SKM-1 treated with dmso at 0.1 percent for 144 hours (cell line): ENCODE results near the gene BRAT1.
"Not testable (repeated sequence)": the region's sequence is repeated elsewhere in the genome, so short reads cannot be mapped to it uniquely, and the experiment has no call there.

Source experiments
- DNase-seq: peaks from one replicate; lab custom pipeline; 2025; ENCODE audit not compliant: unreplicated experiment; lab: John Stamatoyannopoulos, UW

BRAT1 gene

DNA sequence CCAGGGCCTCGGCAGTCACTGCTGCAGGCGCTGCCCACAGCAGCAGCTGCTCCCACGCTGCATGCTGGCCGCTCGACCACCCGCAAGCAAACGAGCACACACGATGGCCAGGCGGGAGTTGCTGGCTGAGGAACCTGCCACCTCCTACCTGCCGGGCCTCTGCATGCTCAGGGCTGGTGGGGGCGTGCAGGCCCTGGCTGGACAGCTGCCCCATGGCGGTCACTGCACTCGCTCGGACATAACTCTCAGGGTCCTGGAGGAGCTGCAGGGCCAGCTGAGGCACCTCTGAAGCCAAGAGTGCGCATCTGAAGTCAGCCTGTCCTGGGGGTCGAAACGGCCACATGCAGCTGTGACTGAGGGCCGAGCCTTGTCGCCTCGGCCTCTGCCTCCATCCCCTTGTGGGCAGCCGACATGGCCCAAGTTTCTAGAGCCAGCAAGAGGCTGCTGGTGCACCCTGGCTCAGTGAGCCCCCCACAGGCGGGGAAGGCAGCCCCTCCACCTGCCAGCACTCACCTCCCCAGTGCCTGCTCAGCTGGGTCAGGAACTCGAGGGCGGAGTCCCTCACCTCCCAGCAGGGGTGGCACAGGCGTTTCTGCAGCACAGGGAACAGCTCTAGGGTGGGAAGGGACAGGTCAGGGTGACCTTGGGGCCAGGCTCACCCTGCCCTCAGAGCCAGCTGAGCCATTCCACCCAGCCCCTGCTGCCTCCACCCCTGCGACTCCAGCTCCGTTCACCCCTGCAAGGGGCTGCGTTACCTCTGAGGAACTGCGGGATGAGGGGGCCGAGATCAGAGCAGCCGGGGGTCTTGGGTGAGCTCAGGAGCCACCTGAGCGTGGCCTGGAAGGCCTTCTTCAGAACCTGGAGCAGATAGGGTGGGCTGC is 16.1 kb downstream of the BRAT1 start:
- no peak for DNase-seq

DNA sequence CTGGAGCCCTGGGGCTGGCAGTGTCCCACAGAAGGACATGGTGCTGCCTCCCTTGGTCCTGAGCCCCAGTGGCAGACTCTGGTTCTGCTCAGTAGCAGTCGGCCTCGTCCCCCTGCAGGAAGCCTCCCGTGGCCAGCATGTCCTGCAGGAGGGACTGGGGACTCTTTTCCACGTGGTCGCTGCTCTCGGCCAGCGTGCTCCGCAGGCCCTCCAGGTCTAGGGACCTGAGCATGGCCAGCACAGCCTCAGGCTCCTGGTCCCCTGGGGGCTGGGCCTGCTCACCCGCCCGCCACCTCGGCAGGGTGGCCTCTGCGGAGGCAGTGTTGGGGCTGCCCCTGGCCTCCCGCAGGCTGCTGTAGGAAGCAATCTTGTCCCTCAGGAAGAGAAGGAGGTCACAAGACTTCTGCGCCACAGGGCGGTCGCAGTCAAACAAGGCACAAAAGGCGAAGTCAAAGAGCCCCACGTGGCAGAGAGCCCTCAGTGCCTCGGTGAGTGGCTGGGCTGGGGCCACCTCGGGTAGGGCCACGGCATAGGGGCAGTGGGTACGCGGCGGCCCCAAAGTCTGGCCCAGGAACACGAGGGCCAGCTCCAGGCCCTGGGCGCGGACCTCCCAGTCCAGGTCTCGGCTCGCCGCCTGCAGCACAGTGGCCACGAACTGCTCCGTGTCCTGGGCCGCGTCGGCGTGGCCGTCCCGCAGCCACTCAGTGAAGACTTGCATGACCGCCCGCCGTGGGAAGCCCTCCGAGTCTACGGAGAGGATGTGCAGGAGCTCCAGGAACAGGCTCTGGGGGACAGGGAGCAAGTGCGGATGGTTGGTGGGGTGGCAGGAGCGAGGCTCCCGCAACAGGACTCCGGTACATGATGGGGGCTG is 17.1 kb downstream of the BRAT1 start:
- DNase-seq, result no peak

- not testable (repeated sequence) for DNase-seq
Observed at GRCh38 chr7:2535872-2536627, 19.3 kb downstream of the BRAT1 start.

- not testable (repeated sequence) for DNase-seq
Observed at GRCh38 chr7:2534214-2534613, 21.1 kb downstream of the BRAT1 start.

DNA sequence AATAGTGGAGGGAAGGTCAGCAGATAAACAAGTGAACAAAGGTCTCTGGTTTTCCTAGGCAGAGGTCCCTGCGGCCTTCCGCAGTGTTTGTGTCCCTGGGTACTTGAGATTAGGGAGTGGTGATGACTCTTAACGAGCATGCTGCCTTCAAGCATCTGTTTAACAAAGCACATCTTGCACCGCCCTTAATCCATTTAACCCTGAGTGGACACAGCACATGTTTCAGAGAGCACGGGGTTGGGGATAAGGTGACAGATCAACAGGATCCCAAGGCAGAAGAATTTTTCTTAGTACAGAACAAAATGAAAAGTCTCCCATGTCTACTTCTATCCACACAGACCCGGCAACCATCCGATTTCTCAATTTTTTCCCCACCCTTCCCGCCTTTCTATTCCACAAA is 21.8 kb downstream of the BRAT1 start:
- not testable (repeated sequence) for DNase-seq

DNA sequence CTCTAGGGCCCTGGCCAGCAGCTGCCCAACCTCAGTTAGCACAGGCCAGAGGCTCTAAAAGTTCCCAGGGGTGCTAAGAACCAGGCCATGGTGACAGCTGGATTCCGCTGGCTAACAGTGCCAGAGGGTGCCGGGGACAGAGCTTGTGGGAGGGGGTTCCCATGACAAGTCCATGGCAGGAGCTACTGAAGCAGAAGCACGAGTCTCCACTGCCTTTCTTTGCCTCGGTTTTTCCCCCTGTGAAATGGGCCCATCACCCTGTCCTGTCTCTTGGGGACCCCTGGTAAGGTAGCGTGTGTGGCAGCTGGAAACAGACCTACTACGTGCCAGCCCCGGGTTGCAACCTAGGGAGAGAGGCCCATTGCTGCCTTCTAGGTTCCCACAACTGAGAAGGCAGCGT is 22.5 kb downstream of the BRAT1 start:
- not testable (repeated sequence) for DNase-seq

DNA sequence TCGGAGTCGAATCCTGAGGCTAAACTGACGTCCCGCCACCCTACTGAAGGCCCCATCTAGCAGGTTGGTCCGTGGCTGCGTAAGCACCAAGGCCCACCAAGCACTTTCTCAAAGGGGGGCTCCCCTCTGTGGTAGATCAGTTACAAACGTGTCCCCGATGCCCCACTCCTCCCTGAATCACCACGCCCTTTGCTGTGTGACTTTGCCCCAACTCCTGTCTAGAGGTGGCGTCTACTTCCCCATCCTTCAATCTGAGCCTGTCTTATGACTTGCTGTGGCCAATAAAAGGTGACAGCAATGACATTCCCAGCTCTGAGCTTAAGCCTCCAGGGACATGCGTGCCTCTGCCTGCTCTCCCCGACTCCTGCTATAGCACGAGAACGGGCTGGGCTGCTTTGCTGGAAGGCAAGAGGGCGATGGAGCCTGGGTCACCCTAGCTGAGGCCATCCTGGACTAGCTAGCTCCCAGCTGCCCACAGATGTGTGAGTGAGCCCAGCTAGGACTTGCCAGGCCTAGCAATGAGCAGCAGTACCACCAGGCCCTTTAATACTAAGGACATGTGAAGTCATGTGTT is 23.0 kb downstream of the BRAT1 start:
- not testable (repeated sequence) for DNase-seq

DNA sequence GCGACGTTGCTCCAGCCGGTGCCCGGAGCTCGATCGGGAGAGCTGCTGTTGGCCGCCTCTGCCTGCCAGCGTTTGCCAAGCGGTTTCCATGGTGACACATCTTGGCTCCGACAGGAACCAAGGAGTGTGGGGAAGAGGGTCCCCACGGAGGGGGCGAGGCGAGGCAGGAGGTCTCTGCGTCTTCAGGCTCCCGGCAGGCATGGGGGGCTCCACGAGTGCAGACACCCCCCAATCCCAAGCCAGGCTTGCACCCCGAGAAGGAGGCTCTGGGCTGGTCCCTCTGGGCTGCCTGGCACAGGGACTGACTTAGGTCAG is 23.6 kb downstream of the BRAT1 start:
- DNase-seq, result not testable (repeated sequence)

GRCh38 chr7:2530994-2531795 is 24.1 kb downstream of the BRAT1 start:
- DNase-seq, result not testable (repeated sequence)

- peak; percentile 91 for DNase-seq
Observed at GRCh38 chr7:2530071-2530987, 25.0 kb downstream of the BRAT1 start.

- peak; percentile 94 for DNase-seq
Observed at GRCh38 chr7:2529161-2530070, 25.9 kb downstream of the BRAT1 start.

DNA sequence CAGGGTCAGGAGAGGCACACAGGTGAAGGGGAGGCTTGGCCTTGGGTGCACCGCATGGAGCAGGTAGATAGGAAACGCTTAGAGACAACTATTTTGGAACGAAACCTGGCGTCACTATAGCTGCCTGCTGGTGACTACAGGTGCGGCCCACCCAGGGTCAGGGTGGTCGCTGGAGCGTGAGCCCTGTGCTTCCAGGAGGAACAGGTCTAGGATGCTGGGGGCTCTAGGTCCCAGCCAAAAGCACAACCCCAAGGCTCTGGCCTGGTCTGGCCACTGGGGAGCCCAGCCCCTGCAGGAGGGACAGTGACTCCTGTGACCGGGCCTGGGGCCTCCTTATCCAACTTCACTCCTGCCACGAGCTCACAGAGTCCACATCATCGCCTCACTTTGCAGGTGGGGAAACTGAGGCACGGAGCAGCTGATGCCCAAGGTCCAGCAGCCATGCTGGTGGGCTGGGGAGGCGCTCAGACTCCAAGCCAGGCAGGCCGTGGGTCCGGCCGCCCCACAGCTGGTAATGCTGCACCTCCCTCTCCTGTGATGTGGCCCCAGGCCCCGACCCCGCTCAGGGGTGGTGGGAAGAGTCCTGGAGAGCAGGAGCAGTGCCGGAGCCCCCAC is 26.7 kb downstream of the BRAT1 start:
- no peak for DNase-seq

DNA sequence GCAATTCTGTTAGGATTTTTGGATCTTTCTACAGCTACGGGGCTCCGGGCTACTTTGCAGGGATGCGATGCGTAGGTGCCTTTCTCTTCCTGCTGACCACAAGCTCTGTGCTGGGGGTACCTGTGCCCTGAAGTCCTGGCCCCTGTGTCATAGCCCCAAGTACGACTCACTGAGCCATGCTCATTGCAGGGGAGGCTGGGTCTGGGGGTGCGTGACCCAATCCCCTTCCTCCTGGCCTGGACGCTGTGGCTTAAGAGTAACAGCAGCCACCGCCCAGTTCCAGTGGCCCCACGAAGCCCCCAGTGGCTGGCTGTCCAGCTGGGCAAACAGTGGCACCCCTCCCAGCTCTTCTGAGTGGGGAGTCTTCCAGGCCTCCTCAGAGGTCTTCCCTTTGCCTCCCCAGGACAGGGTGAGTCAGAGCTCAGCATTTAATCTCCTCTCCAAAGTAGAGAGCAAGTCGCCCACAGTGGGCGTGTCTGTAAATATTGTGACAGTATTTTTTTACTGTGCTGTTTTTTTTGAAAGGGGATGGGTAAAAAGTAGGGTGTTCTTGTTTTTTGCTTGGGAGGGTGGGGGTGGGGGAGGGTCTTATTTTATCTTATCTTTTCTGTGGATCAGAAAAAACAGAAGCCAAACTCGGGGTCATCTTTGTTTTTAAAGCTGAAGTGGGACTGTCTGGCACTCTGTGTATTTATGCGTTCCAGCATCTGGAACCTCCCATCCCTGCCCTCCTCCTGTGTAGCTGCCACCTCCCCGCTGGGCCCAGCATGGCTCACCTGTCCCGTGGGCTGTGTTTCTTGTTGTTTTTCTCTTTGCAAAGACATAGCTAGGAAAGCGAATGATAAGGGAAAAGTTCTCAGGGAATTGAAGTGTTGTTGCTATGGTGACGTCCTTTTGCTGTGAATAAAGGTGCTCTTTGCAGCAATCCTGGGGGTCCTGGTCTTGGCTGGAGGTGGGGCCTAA is 27.5 kb downstream of the BRAT1 start:
- DNase-seq, result no peak

GRCh38 chr7:2526659-2527504 is 28.4 kb downstream of the BRAT1 start:
- DNase-seq, result no peak
